OCI-LY3 (cell line): ENCODE results near the gene ADARB2.

Experiments
- EZH2phosphoT487 ChIP-seq: fragments of 200-600 bp; shearing (Covaris generic); IDR thresholded peaks from 2 replicates; pipeline ENCODE4 v1.6.1; 2018; ENCODE audit warnings: antibody characterized with exemption, mixed run types, low read depth
- TF ChIP-seq, protein P1 (sequence below): fragments of 200-600, 300-600 bp; sonication (generic); IDR thresholded peaks from 2 replicates; pipeline ENCODE4 v1.5.1; 2014; ENCODE audit warnings: antibody characterized with exemption, low read length, low read depth

- TF ChIP-seq, protein P1, sequence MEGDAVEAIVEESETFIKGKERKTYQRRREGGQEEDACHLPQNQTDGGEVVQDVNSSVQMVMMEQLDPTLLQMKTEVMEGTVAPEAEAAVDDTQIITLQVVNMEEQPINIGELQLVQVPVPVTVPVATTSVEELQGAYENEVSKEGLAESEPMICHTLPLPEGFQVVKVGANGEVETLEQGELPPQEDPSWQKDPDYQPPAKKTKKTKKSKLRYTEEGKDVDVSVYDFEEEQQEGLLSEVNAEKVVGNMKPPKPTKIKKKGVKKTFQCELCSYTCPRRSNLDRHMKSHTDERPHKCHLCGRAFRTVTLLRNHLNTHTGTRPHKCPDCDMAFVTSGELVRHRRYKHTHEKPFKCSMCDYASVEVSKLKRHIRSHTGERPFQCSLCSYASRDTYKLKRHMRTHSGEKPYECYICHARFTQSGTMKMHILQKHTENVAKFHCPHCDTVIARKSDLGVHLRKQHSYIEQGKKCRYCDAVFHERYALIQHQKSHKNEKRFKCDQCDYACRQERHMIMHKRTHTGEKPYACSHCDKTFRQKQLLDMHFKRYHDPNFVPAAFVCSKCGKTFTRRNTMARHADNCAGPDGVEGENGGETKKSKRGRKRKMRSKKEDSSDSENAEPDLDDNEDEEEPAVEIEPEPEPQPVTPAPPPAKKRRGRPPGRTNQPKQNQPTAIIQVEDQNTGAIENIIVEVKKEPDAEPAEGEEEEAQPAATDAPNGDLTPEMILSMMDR: no peak
- TF ChIP-seq EZH2phosphoT487: no peak
Observed at GRCh38 chr10:1544209-1544673, 193.1 kb downstream of the ADARB2 start.
